Measurements from ENCODE around the gene BEX3. TPM values are rescaled to one million over a fixed set of nuclear protein-coding genes. Genes with fewer than 3 reads are reported as not detected.

Gene BEX3
- total RNA-seq, 4 donors from 2014 or later, result 284 to 491 (median 355) TPM

GRCh38 chrX:103360092-103360491, 16.2 kb upstream of the BEX3 start:
- no peak overlapping the region for H3K4me3 ChIP-seq (replicated peaks in 1 of 3)
- H3K27ac ChIP-seq, result no peak overlapping the region
- H3K4me1 ChIP-seq, result peaks cover 0 to 11% of the 10 kb centered on the region in 2 donors
- no peaks in the 10 kb centered on the region for H3K27me3 ChIP-seq
- H3K36me3 ChIP-seq, result no peaks in the 10 kb centered on the region
- intact Hi-C loops (cut with DNase I), result no loop called here
- no peaks in the 10 kb centered on the region for H3K9me3 ChIP-seq
- no peak for DNase-seq
- no peak for TF ChIP-seq CTCF (IDR thresholded peaks at IDR 0.05)
- TF ChIP-seq POLR2A (IDR thresholded peaks at IDR 0.05), result no peak
- WGBS, 2 donors, result 84 to 88% methylated on average over 2 of the region's 2 CpGs

- 77 to 80% methylated on average over 2 of the region's 2 CpGs for WGBS, 2 donors
- peak overlapping the region in 2 of 3 donors; percentile 15 to 80 for H3K27ac ChIP-seq
- TF ChIP-seq POLR2A (IDR thresholded peaks at IDR 0.05) (no peak), CTCF (IDR thresholded peaks at IDR 0.05) (no peak)
- intact Hi-C loops (cut with DNase I), result no loop called here
- no peaks in the 10 kb centered on the region for H3K9me3 ChIP-seq
- peaks cover 0 to 11% of the 10 kb centered on the region in 2 donors for H3K4me1 ChIP-seq
- no peaks in the 10 kb centered on the region for H3K27me3 ChIP-seq
- H3K36me3 ChIP-seq, result no peaks in the 10 kb centered on the region
- DNase-seq, result no peak
- no peak overlapping the region for H3K4me3 ChIP-seq (replicated peaks in 1 of 3)
Measured at GRCh38 chrX:103360916-103361315, 15.4 kb upstream of the BEX3 start.

GRCh38 chrX:103361798-103362197, 14.5 kb upstream of the BEX3 start:
- no peaks in the 10 kb centered on the region for H3K27me3 ChIP-seq
- H3K4me3 ChIP-seq (replicated peaks in 1 of 3), result no peak overlapping the region
- peaks cover 0 to 11% of the 10 kb centered on the region in 2 donors for H3K4me1 ChIP-seq
- DNase-seq, result no peak
- H3K36me3 ChIP-seq, result no peaks in the 10 kb centered on the region
- no peaks in the 10 kb centered on the region for H3K9me3 ChIP-seq
- peak overlapping the region; percentile 50 to 83 (median 80) for H3K27ac ChIP-seq
- intact Hi-C loops (cut with DNase I), result no loop called here
- WGBS, 2 donors, result 30 to 40% methylated on average over 1 of the region's 1 CpG
- TF ChIP-seq POLR2A (IDR thresholded peaks at IDR 0.05), result no peak
- TF ChIP-seq CTCF (IDR thresholded peaks at IDR 0.05), result no peak

- Histone ChIP-seq H3K27me3 (no peaks in the 10 kb centered on the region), H3K9me3 (no peaks in the 10 kb centered on the region), H3K4me1 (peaks cover 0 to 11% of the 10 kb centered on the region in 2 donors), H3K36me3 (no peaks in the 10 kb centered on the region), H3K27ac (peak overlapping the region; percentile 50 to 83 (median 81)), H3K4me3 (replicated peaks in 1 of 3) (no peak overlapping the region)
- intact Hi-C loops (cut with DNase I), result no loop called here
- WGBS, 2 donors, result 9 to 21% methylated on average over 1 of the region's 1 CpG
- peak in 1 of 2 donors; percentile 19 for DNase-seq
- TF ChIP-seq CTCF (IDR thresholded peaks at IDR 0.05) (no peak), POLR2A (IDR thresholded peaks at IDR 0.05) (peak in 1 of 2 donors; percentile 71)
Measured at GRCh38 chrX:103362474-103362873, 13.9 kb upstream of the BEX3 start.

- Histone ChIP-seq H3K27ac (peak overlapping the region; percentile 50 to 81 (median 64)), H3K36me3 (no peaks in the 10 kb centered on the region), H3K4me1 (peaks cover 0 to 11% of the 10 kb centered on the region in 2 donors), H3K9me3 (no peaks in the 10 kb centered on the region), H3K4me3 (replicated peaks in 1 of 3) (no peak overlapping the region), H3K27me3 (no peaks in the 10 kb centered on the region)
- no peak for DNase-seq
- intact Hi-C loops (cut with DNase I), result no loop called here
- WGBS, 2 donors, result 92 to 100% methylated on average over 2 of the region's 2 CpGs
- TF ChIP-seq CTCF (IDR thresholded peaks at IDR 0.05), result no peak
- no peak for TF ChIP-seq POLR2A (IDR thresholded peaks at IDR 0.05)
Measured at GRCh38 chrX:103363046-103363445, 13.3 kb upstream of the BEX3 start.
